ENCODE data around the gene GTF3C6. TPM values are rescaled to one million over a fixed set of nuclear protein-coding genes. Genes with fewer than 3 reads are reported as not detected.
"Not testable (repeated sequence)": the region's sequence is repeated elsewhere in the genome, so short reads cannot be mapped to it uniquely, and the experiment has no call there.

The GTF3C6 gene
- total RNA-seq, 2 donors from 2014 or later = 75.6 to 87.4 TPM

DNA sequence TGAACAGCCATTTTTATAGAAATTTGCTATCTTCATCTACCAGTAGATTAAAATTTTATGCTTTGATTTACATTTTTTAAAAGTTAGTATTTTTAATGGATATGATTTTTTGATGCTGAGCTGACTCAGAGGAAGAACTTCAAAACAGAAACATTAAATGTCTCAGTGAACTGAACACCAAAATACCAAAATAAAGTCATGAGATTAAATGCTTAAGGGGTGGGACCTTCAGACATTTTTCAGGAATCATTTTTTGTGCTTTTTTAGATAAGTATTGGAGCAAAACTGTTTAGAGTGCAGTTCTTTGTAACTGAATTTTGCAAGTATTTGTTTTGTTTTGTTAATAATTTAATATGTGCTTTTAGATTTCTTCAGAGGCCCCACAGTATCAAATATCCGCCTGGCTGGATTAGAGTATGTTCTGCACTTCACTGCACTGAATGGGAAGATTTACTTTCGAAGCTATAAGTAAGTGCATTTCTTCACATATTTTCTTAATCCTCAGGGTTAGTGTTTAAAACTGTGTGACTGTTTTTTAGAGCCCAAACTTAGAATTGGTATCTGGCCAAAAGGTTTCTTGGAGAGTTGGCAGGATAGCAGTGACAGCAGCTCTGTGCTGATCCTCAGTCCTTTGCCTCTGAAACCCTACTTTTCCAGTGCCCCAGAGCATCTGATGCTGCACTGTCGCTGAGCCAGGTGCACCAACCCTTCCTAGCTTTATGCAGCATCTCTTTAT, 57.1 kb downstream of the GTF3C6 start:
- H3K4me1 ChIP-seq = no peaks in the 10 kb centered on the region
- no peak overlapping the region for H3K4me3 ChIP-seq
- no peak overlapping the region for H3K27ac ChIP-seq
- no peaks in the 10 kb centered on the region for H3K27me3 ChIP-seq
- H3K9ac ChIP-seq (ENCODE audit: low read depth in 2 of 2, low read length in 2 of 2) = no peak overlapping the region
- no peak for DNase-seq
- intact Hi-C loops (cut with DNase I) = no loop called here
- TF ChIP-seq, protein P1, sequence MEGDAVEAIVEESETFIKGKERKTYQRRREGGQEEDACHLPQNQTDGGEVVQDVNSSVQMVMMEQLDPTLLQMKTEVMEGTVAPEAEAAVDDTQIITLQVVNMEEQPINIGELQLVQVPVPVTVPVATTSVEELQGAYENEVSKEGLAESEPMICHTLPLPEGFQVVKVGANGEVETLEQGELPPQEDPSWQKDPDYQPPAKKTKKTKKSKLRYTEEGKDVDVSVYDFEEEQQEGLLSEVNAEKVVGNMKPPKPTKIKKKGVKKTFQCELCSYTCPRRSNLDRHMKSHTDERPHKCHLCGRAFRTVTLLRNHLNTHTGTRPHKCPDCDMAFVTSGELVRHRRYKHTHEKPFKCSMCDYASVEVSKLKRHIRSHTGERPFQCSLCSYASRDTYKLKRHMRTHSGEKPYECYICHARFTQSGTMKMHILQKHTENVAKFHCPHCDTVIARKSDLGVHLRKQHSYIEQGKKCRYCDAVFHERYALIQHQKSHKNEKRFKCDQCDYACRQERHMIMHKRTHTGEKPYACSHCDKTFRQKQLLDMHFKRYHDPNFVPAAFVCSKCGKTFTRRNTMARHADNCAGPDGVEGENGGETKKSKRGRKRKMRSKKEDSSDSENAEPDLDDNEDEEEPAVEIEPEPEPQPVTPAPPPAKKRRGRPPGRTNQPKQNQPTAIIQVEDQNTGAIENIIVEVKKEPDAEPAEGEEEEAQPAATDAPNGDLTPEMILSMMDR (IDR thresholded peaks at IDR 0.05) = no peak
- no peaks in the 10 kb centered on the region for H3K36me3 ChIP-seq
- no peaks in the 10 kb centered on the region for H3K9me3 ChIP-seq

DNA sequence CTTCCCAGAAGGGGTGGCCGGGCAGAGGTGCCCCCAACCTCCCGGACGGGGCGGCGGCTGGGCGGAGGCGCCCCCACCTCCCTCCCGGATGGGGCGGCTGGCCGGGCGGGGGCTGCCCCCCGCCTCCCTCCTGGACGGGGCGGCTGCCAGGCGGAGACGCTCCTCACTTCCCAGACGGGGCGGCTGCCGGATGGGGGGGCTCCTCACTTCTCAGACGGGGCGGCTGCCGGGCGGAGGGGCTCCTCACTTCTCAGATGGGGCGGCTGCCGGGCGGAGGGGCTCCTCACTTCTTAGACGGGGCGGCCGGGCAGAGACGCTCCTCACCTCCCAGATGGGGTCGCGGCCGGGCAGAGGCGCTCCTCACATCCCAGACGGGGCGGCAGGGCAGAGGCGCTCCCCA, 58.7 kb downstream of the GTF3C6 start:
- H3K4me1 ChIP-seq; H3K36me3 ChIP-seq; H3K27me3 ChIP-seq; H3K27ac ChIP-seq; intact Hi-C loops (cut with DNase I); H3K9me3 ChIP-seq; H3K4me3 ChIP-seq; DNase-seq; H3K9ac ChIP-seq (ENCODE audit: low read depth in 2 of 2, low read length in 2 of 2): not testable (repeated sequence)

Other genes starting within 250 kb of the GTF3C6 start
- gene CDK19, start 143.2 kb upstream of the GTF3C6 start, total RNA-seq = 10 to 100 TPM; 20.2 to 36.5 TPM
- gene AMD1, start 83.9 kb upstream of the GTF3C6 start, total RNA-seq = 10 to 100 TPM; 70.4 to 72.7 TPM
- 10 to 100 TPM; 20.0 to 23.7 TPM for gene RPF2, start 23.3 kb downstream of the GTF3C6 start, total RNA-seq
- gene SLC16A10, start 128.8 kb downstream of the GTF3C6 start, total RNA-seq = 1 to 10 TPM; 6.0 to 7.3 TPM